Endothelial cell of umbilical vein (primary cell): ENCODE data around the gene ITPR1. TPM values are rescaled to one million over a fixed set of nuclear protein-coding genes. Genes with fewer than 3 reads are reported as not detected.

ENCODE experiments used
- BruUV-seq: library from RNA; stranded (reverse); fragments of 400-500 nt; replicated peaks from 2 replicates; lab custom pipeline; 2021; lab: Mats Ljungman, UMichigan
- CTCF ChIA-PET: fragments of 300-600, 350-600 bp; sonication (Branson Sonifier 250); formaldehyde crosslinking; loops from one replicate; lab custom pipeline; 2021; ENCODE audit warnings: antibody characterized with exemption, inconsistent platforms; lab: Charles Lee
- POLR2A ChIA-PET: fragments of 300-600, 350-600 bp; sonication (Branson Sonifier 250); formaldehyde crosslinking; loops from one replicate; lab custom pipeline; 2021; ENCODE audit warnings: antibody characterized with exemption, inconsistent platforms; lab: Charles Lee
- DNase-seq: peaks from one replicate; pipeline ENCODE4 v3.0.0-alpha.2; 2011; ENCODE audit warnings: low read depth, low spot score
- FAIRE-seq: peaks from 2 replicates; lab custom pipeline; 2011; peaks lifted over from hg19 to GRCh38; lab: Jason Lieb, UNC
- H2AFZ ChIP-seq: 2 replicates; pipeline ENCODE4 v1.6.0; 2012; ENCODE audit warnings: low read depth, low read length, control low read depth, inconsistent platforms
- H3K27ac ChIP-seq: 2 replicates; pipeline ENCODE4 v1.5.1; 2011; ENCODE audit warnings: low read depth, mild to moderate bottlenecking, control low read depth, low read length, moderate library complexity; ENCODE audit not compliant: insufficient read depth
- H3K27me3 ChIP-seq, 2 experiments: 2 replicates each; pipeline versions ENCODE4 v1.6.0 to v1.6.1; 2011; ENCODE audit warnings: low read length in 2 of 2, mixed read lengths in 1 of 2; ENCODE audit not compliant: control insufficient read depth in 2 of 2, insufficient read depth in 2 of 2
- H3K36me3 ChIP-seq, 2 experiments: 2 replicates in 1 of 2; 3 replicates in 1 of 2; pipeline ENCODE4 v1.5.1; 2011; ENCODE audit warnings: low read length in 2 of 2, mild to moderate bottlenecking in 1 of 2, moderate library complexity in 1 of 2; ENCODE audit not compliant: control insufficient read depth in 2 of 2, insufficient read depth in 2 of 2; ENCODE audit errors: extremely low read depth in 1 of 2
- H3K4me1 ChIP-seq: 3 replicates; pipeline ENCODE4 v1.5.1; 2011; ENCODE audit warnings: mild to moderate bottlenecking, low read length; ENCODE audit not compliant: control insufficient read depth, insufficient read depth; ENCODE audit errors: extremely low read depth
- H3K4me2 ChIP-seq: 2 replicates; pipeline ENCODE4 v1.6.1; 2011; ENCODE audit warnings: low read length, control low read depth, mixed read lengths; ENCODE audit not compliant: insufficient read depth
- H3K4me3 ChIP-seq, 3 experiments: fragments of 200-600 bp in 1 of 3; sonication (generic), shearing (Covaris generic) in 1 of 3; replicated peaks in 1 of 3; 2 replicates each; pipeline ENCODE4 v1.5.1; 2011 to 2016; ENCODE audit warnings: control low read depth in 3 of 3, low read length in 3 of 3, mild to moderate bottlenecking in 2 of 3, inconsistent platforms in 1 of 3, low read depth in 1 of 3, moderate library complexity in 1 of 3; ENCODE audit not compliant: insufficient read depth in 1 of 3
- H3K79me2 ChIP-seq: 2 replicates; pipeline ENCODE4 v1.6.0; 2012; ENCODE audit warnings: low read length, inconsistent platforms; ENCODE audit not compliant: control insufficient read depth, insufficient read depth
- H3K9ac ChIP-seq: replicated peaks from 2 replicates; pipeline ENCODE3; 2011; ENCODE audit warnings: low read length, control low read depth; ENCODE audit not compliant: insufficient read depth; ENCODE audit errors: extremely low read depth
- H3K9me1 ChIP-seq: replicated peaks from 3 replicates; pipeline ENCODE4 v1.6.0; 2011; ENCODE audit warnings: mild to moderate bottlenecking, low read length; ENCODE audit not compliant: control insufficient read depth, insufficient read depth; ENCODE audit errors: extremely low read depth
- H3K9me3 ChIP-seq: replicated peaks from 2 replicates; pipeline ENCODE4 v1.5.1; 2012; ENCODE audit warnings: low read length, inconsistent platforms; ENCODE audit not compliant: control insufficient read depth, insufficient read depth
- H4K20me1 ChIP-seq: replicated peaks from 2 replicates; pipeline ENCODE3; 2011; ENCODE audit warnings: mild to moderate bottlenecking, low read length; ENCODE audit not compliant: control insufficient read depth, insufficient read depth; ENCODE audit errors: extremely low read depth
- CTCF ChIP-seq, 2 donors: IDR thresholded peaks; 1 replicate in 1 of 2; 2 replicates in 1 of 2; pipeline ENCODE4 v1.5.1; 2011; ENCODE audit warnings: low read length in 2 of 2, mild to moderate bottlenecking in 2 of 2, moderate library complexity in 2 of 2, control low read depth in 1 of 2, inconsistent platforms in 1 of 2, low read depth in 1 of 2; ENCODE audit not compliant: insufficient read depth in 1 of 2; ENCODE audit errors: extremely low read depth in 1 of 2
- EZH2 ChIP-seq: IDR thresholded peaks from 2 replicates; pipeline ENCODE4 v1.6.1; 2012; ENCODE audit warnings: borderline replicate concordance, low read depth, mild to moderate bottlenecking, moderate library complexity, low read length, inconsistent platforms; ENCODE audit not compliant: severe bottlenecking
- FOS ChIP-seq: IDR thresholded peaks from 2 replicates; pipeline ENCODE4 v1.6.1; 2011; ENCODE audit warnings: mild to moderate bottlenecking, low read length, moderate library complexity, borderline replicate concordance; ENCODE audit not compliant: insufficient read depth
- GATA2 ChIP-seq: IDR thresholded peaks from 2 replicates; pipeline ENCODE4 v1.7.0; 2011; ENCODE audit warnings: low read depth, mild to moderate bottlenecking, moderate library complexity, mixed read lengths, low read length; ENCODE audit not compliant: insufficient read length, insufficient read depth
- JUN ChIP-seq: IDR thresholded peaks from 2 replicates; pipeline ENCODE4 v1.6.1; 2011; ENCODE audit warnings: borderline replicate concordance, low read depth; ENCODE audit not compliant: insufficient read length, insufficient read depth
- MAX ChIP-seq: IDR thresholded peaks from 2 replicates; pipeline ENCODE4 v1.6.1; 2011; ENCODE audit not compliant: insufficient read depth, insufficient read length
- MYC ChIP-seq: IDR thresholded peaks from one replicate; pipeline ENCODE4 v1.6.1; 2011; ENCODE audit warnings: mild to moderate bottlenecking, low read depth, low read length
- POLR2A ChIP-seq: IDR thresholded peaks from 2 replicates; pipeline ENCODE4 v1.6.1; 2012; ENCODE audit warnings: low read depth, mild to moderate bottlenecking, control low read depth, low read length
- POLR2AphosphoS5 ChIP-seq: IDR thresholded peaks from 2 replicates; pipeline ENCODE4 v1.6.1; 2012; ENCODE audit warnings: low read depth, mild to moderate bottlenecking, control low read depth, low read length, moderate library complexity; ENCODE audit not compliant: insufficient read depth
- dilution Hi-C: fragments of 300-500 bp; cut with MboI; formaldehyde crosslinking; loops from one replicate; pipeline ENCODE4 v1.15.0; 2019; ENCODE audit warnings: low sequenced_read_pairs; ENCODE audit not compliant: extremely low pct_ligation_motif_present
- intact Hi-C: fragments of 100-400 bp; cut with micrococcal nuclease; formaldehyde crosslinking; loops from one replicate; pipeline ENCODE4 v1.10.0; 2022
- polyA plus RNA-seq, 4 experiments: library from polyadenylated mRNA; depleted of rRNA in 3 of 4; stranded (reverse) in 3 of 4; unstranded in 1 of 4; fragments of >200 nt; gene quantifications; 2 replicates each; pipeline versions ENCODE4 v1.2.1 to v1.2.3, GENCODE V29; 2011 to 2012; ENCODE audit warnings: missing spikeins in 1 of 4
- total RNA-seq: library from RNA; stranded (reverse); gene quantifications from 2 replicates; pipeline ENCODE4 v1.2.3, GENCODE V29; 2021

Gene ITPR1
- total and polyA plus RNA-seq, 2 donors (not counting 3 experiments of a cell fraction or from before 2014, with no cell fraction given) = 5.1 to 16.1 TPM

DNA sequence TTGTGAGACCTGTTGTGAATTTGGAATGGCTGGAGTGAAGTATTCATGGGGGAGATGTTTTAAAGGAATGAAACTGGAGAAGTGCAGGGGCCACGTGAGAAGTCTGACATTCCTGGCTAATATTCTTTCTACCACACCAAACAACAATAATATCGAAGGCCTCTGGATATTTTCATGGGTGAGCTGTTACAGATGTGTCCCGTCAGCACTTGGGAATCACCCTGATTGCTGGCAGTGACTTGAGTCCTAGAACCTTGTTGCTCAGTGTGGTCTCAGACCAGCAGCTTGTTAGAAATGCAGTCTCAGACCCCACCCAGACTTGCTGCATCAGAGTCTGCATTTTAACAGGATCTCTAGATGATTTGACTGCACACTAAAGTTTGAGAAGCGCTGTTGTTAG is 113.8 kb downstream of the ITPR1 start:
- DNase-seq (no peak), FAIRE-seq (no peak)
- H3K79me2 ChIP-seq = no peaks in the 10 kb centered on the region
- H3K27ac ChIP-seq = no peak overlapping the region
- no peak overlapping the region for H3K9ac ChIP-seq
- no peaks in the 10 kb centered on the region for H3K4me1 ChIP-seq
- POLR2A ChIA-PET = no interaction called here
- H3K9me3 ChIP-seq = no peaks in the 10 kb centered on the region
- no peaks in the 10 kb centered on the region for H3K9me1 ChIP-seq
- dilution Hi-C loops (no loop called here), intact Hi-C loops (no loop called here)
- no peak overlapping the region for H3K4me2 ChIP-seq
- no peaks in the 10 kb centered on the region for H3K27me3 ChIP-seq
- no peaks in the 10 kb centered on the region for H3K36me3 ChIP-seq
- TF ChIP-seq POLR2AphosphoS5 = no peak
- no peak for TF ChIP-seq MYC
- no peak for TF ChIP-seq CTCF (IDR thresholded peaks at IDR 0.05; ENCODE audit: extremely low read depth in 1 of 2, insufficient read depth in 1 of 2, low read depth in 1 of 2, low read length in 2 of 2)
- TF ChIP-seq JUN = no peak
- no peak for TF ChIP-seq GATA2
- no peak for TF ChIP-seq MAX
- no peak for TF ChIP-seq FOS
- TF ChIP-seq POLR2A = no peak
- TF ChIP-seq EZH2 = no peak
- no peak overlapping the region for H2AFZ ChIP-seq
- no peak overlapping the region for H3K4me3 ChIP-seq
- no TSS peak for BruUV-seq
- H4K20me1 ChIP-seq = no peaks in the 10 kb centered on the region
- CTCF ChIA-PET = interaction anchor here (2.2 kb wide), 1 partner anchor 256 kb away, joined by 7 read pairs; no protein-coding TSS in a partner anchor
